GM21381 (cell line): ENCODE data around the gene THRSP.
"Not testable (repeated sequence)": the region's sequence is repeated elsewhere in the genome, so short reads cannot be mapped to it uniquely, and the experiment has no call there.

Source experiments
- ATAC-seq: cut with Tn5 transposase; IDR thresholded peaks from one replicate; pipeline ENCODE4 v1.9.1; 2021; ENCODE audit warnings: mild to moderate bottlenecking, moderate library complexity; ENCODE audit not compliant: unreplicated experiment

The THRSP gene

GRCh38 chr11:78063440-78064181 is at the start of gene THRSP:
Gene THRSP, plus strand, starts transcription at chr11:78063861. Its CDS starts 21 bp downstream, at chr11:78063882.
- no peak for ATAC-seq

- not testable (repeated sequence) for ATAC-seq
Observed at GRCh38 chr11:78014937-78015520, 48.6 kb upstream of the THRSP start.

GRCh38 chr11:78015878-78016277 is 47.8 kb upstream of the THRSP start:
- ATAC-seq: no peak

GRCh38 chr11:78019808-78020207 is 43.9 kb upstream of the THRSP start:
- no peak for ATAC-seq

- ATAC-seq: no peak
Observed at GRCh38 chr11:78020246-78020645, 43.4 kb upstream of the THRSP start.

- no peak for ATAC-seq
Observed at GRCh38 chr11:78021611-78022010, 42.0 kb upstream of the THRSP start.

- no peak for ATAC-seq
Observed at GRCh38 chr11:78022397-78023396, 41.0 kb upstream of the THRSP start, which contains the start of gene KCTD14. Gene KCTD14, minus strand, starts transcription at chr11:78023276. Its CDS starts 27 bp downstream, at chr11:78023249.

- ATAC-seq: no peak
Observed at GRCh38 chr11:78023426-78023825, 40.2 kb upstream of the THRSP start.

- ATAC-seq: no peak
Observed at GRCh38 chr11:78025378-78025777, 38.3 kb upstream of the THRSP start.

GRCh38 chr11:78027759-78028158 is 35.9 kb upstream of the THRSP start:
- no peak for ATAC-seq

- not testable (repeated sequence) for ATAC-seq
Observed at GRCh38 chr11:78028423-78028822, 35.2 kb upstream of the THRSP start.

GRCh38 chr11:78030429-78031325 is 33.0 kb upstream of the THRSP start:
- ATAC-seq: no peak

GRCh38 chr11:78031629-78032028 is 32.0 kb upstream of the THRSP start:
- ATAC-seq: peak; percentile 88

- ATAC-seq: no peak
Observed at GRCh38 chr11:78032090-78032489, 31.6 kb upstream of the THRSP start.

GRCh38 chr11:78033040-78033439 is 30.6 kb upstream of the THRSP start:
- no peak for ATAC-seq

GRCh38 chr11:78034623-78035022 is 29.0 kb upstream of the THRSP start:
- ATAC-seq: no peak

- no peak for ATAC-seq
Observed at GRCh38 chr11:78036313-78036712, 27.3 kb upstream of the THRSP start.

GRCh38 chr11:78037056-78037455 is 26.6 kb upstream of the THRSP start:
- no peak for ATAC-seq

GRCh38 chr11:78037825-78038620 is 25.6 kb upstream of the THRSP start:
- no peak for ATAC-seq
